Brain microvascular endothelial cell (primary cell): ENCODE results near the gene CFL2.
"Not testable (repeated sequence)": the region's sequence is repeated elsewhere in the genome, so short reads cannot be mapped to it uniquely, and the experiment has no call there.

Experiments
- DNase-seq: peaks from one replicate; pipeline ENCODE4 v3.0.0-alpha.2; 2020
- H3K27ac ChIP-seq: fragments of 250-450 bp; sonication (Bioruptor Pico); 2 replicates; pipeline ENCODE4 v1.5.1; 2020; ENCODE audit warnings: mild to moderate bottlenecking, moderate library complexity
- H3K27me3 ChIP-seq: fragments of 250-450 bp; sonication (Bioruptor Pico); replicated peaks from 2 replicates; pipeline ENCODE4 v1.5.1; 2020; ENCODE audit warnings: mild to moderate bottlenecking
- H3K36me3 ChIP-seq: fragments of 250-450 bp; sonication (Bioruptor Pico); replicated peaks from 2 replicates; pipeline ENCODE4 v1.5.1; 2020; ENCODE audit warnings: mild to moderate bottlenecking
- H3K4me3 ChIP-seq: 2 replicates; pipeline ENCODE4 v1.5.1; 2011; ENCODE audit warnings: low read depth, mild to moderate bottlenecking, control low read depth, low read length, moderate library complexity
- in situ Hi-C: cut with HindIII; loops from 2 replicates; pipeline ENCODE4 v1.10.0; 2017; ENCODE audit warnings: low sequenced_read_pairs, low pct_ligation_motif_present
- TF ChIP-seq, protein P1 (sequence below): IDR thresholded peaks from 2 replicates; pipeline ENCODE4 v1.5.1; 2011; ENCODE audit warnings: low read depth, mild to moderate bottlenecking, moderate library complexity, low read length, control low read depth, inconsistent platforms; ENCODE audit errors: missing control alignments

Gene CFL2

DNA sequence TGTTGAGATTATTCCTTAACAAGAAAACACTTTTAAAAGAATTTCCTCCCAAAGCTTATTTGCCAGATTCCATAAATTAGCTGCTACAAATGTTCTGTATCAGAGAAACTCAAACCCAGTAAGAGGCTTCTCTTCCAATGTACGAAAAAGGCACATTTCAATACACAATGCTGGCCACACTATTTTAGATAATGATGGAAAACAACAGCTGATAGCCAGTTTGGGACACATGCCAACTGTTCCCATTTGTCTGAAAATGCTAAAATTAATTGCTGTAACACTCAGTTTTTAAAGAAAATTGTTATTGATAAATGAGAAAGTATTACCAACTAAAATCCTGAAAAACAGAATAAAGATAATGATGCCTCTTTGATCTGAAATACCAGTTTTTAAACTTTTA lies 4.4 kb downstream of the CFL2 start:
- Histone ChIP-seq H3K27ac (peak overlapping the region; percentile 72), H3K4me3 (no peak overlapping the region), H3K27me3 (no peaks in the 10 kb centered on the region), H3K36me3 (peaks cover 10% of the 10 kb centered on the region)
- TF ChIP-seq, protein P1, sequence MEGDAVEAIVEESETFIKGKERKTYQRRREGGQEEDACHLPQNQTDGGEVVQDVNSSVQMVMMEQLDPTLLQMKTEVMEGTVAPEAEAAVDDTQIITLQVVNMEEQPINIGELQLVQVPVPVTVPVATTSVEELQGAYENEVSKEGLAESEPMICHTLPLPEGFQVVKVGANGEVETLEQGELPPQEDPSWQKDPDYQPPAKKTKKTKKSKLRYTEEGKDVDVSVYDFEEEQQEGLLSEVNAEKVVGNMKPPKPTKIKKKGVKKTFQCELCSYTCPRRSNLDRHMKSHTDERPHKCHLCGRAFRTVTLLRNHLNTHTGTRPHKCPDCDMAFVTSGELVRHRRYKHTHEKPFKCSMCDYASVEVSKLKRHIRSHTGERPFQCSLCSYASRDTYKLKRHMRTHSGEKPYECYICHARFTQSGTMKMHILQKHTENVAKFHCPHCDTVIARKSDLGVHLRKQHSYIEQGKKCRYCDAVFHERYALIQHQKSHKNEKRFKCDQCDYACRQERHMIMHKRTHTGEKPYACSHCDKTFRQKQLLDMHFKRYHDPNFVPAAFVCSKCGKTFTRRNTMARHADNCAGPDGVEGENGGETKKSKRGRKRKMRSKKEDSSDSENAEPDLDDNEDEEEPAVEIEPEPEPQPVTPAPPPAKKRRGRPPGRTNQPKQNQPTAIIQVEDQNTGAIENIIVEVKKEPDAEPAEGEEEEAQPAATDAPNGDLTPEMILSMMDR, result no peak
- in situ Hi-C loops, result no loop called here
- no peak for DNase-seq

DNA sequence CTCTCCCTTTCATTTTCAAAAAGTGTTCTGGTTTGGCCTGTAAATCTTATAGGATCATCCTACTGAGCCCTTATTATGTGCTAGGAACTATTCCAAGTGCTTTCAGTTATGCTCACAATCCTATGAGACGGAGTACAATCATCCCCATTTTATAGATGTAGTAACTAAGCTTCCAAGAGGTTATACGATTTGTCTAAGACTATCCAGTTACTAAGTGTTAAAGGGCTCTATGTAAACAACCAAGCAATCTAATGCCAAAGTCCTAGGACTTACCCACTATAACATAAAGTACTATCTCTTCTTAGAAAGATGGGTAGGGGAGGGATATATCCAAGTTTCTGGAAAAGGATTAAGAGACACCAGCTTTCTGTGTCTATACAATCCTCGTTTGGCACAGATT lies 6.7 kb downstream of the CFL2 start:
- peaks cover 8% of the 10 kb centered on the region for H3K36me3 ChIP-seq
- no peak overlapping the region for H3K4me3 ChIP-seq
- in situ Hi-C loops, result no loop called here
- H3K27me3 ChIP-seq, result no peaks in the 10 kb centered on the region
- TF ChIP-seq, protein P1, result no peak
- no peak overlapping the region for H3K27ac ChIP-seq
- no peak for DNase-seq

DNA sequence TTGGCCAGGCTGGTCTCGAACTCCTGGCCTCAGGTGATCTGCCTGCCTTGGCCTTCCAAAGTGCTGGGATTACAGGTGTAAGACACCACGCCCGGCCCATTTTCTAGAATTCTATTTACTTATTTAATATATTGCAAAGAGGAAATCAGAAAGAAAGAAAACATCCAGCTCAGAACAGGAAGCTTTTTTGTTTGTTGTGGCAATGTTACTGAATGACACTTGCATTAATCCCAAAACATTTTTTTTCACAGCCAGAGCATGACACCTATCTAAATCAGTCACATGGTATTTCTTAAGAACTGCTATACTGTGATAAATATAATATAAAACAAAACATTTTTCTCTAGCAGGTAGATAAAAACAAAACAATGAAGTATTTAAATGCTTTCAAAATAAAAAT lies 12.6 kb downstream of the CFL2 start:
- no peaks in the 10 kb centered on the region for H3K27me3 ChIP-seq
- in situ Hi-C loops, result no loop called here
- DNase-seq, result no peak
- H3K27ac ChIP-seq, result no peak overlapping the region
- no peaks in the 10 kb centered on the region for H3K36me3 ChIP-seq
- TF ChIP-seq, protein P1, result no peak
- no peak overlapping the region for H3K4me3 ChIP-seq

DNA sequence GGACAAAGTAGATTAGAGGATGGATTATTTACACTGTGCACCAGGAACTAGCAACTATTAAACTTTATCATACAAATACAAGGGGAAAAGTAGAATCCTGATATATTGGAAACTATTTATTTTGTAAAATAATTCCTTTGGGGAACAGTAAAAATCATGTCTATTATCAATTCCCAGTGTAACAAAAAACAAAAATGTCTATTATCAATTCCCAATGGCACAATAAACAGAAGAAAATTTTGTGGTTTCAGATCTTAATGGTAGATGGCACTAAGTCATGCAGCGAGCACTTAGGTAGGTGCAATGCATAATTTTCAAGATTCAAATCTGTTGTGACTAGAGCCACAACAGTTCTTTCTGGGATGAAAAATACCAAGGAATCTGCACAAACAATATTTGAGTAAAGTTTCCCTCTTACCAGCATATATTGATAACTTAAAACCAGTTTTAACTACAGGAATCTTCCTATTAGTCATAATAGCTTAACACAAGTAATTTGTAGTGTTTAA lies 13.7 kb downstream of the CFL2 start:
- no peak for DNase-seq
- H3K36me3 ChIP-seq, result no peaks in the 10 kb centered on the region
- H3K27me3 ChIP-seq, result no peaks in the 10 kb centered on the region
- in situ Hi-C loops, result no loop called here
- peak overlapping the region; percentile 86 for H3K27ac ChIP-seq
- no peak overlapping the region for H3K4me3 ChIP-seq
- TF ChIP-seq, protein P1, result no peak

DNA sequence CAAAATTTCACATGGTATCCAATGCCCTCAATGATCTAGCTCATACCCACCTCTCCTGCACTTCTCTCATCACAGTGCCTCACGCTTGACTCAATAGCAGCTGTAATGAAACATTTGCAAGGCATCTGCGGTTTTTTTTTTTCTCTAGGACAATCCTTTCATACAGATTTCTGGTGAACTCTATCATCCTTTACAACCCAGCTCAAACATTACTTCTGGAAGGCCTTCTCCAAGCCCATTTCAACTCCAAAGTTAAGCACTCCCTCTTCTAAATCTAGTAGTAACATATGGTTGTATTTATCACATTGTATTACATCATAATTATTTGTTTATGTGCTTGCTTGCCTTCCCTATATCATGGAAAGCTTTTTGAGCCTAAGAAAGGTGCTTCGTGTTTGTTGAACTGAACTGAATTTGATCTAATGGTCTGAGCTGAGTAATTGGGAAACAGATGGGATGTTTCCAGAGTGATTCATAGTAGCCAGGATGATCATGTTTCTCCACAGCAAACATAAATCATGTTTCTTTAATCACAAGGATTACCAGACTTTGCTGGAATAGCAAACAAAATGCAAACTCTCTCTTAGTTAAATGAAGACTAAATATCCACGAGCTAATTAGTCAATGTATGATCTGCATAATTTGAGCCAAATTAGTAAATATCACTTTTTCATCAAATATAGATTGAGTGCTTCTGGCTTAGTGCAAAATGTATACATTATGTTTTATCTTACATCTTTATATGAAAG lies 14.3 kb downstream of the CFL2 start:
- H3K36me3 ChIP-seq, result no peaks in the 10 kb centered on the region
- DNase-seq, result peak; percentile 73
- in situ Hi-C loops, result no loop called here
- H3K4me3 ChIP-seq, result no peak overlapping the region
- H3K27me3 ChIP-seq, result no peaks in the 10 kb centered on the region
- TF ChIP-seq, protein P1, result no peak
- peak overlapping the region; percentile 86 for H3K27ac ChIP-seq

DNA sequence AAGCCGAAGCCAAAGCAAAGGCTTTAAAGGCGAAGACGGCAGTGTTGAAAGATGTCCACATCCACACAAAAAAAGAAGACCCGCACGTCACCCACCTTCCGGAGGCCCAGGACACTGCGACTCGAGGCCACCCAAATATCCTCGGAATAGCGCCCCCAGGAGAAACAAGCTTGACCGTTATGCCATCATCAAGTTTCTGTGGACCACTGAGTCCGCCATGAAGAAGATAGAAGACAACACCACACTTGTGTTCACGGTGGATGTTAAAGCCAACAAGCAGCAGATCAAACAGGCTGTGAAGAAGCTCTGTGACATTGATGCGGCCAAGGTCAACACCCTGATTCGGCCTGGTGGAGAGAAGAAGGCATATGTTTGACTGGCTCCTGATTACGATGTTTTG lies 20.2 kb downstream of the CFL2 start:
- in situ Hi-C loops, H3K27ac ChIP-seq, H3K36me3 ChIP-seq, H3K4me3 ChIP-seq, H3K27me3 ChIP-seq, DNase-seq: not testable (repeated sequence)
